OCI-LY1 (cell line): Measurements from ENCODE around the gene MBTD1.
"Not testable (repeated sequence)": the region's sequence is repeated elsewhere in the genome, so short reads cannot be mapped to it uniquely, and the experiment has no call there.

Source experiments
- H2AFZ ChIP-seq: fragments of 200-600 bp; sonication (generic), shearing (Covaris generic); 2 replicates; pipeline ENCODE4 v1.6.0; 2014; ENCODE audit warnings: antibody characterized with exemption, mild to moderate bottlenecking, low read length
- H3F3A ChIP-seq: fragments of 200-600 bp; sonication (generic), shearing (Covaris generic); 2 replicates; pipeline ENCODE4 v1.6.0; 2014; ENCODE audit warnings: mild to moderate bottlenecking, antibody characterized with exemption, low read length, moderate library complexity; ENCODE audit not compliant: insufficient read depth
- H3K27ac ChIP-seq: fragments of 200-600 bp; sonication (generic); 2 replicates; pipeline ENCODE4 v1.5.1; 2014; ENCODE audit warnings: low read length, mixed run types, mild to moderate bottlenecking, low read depth; ENCODE audit not compliant: poor library complexity, severe bottlenecking
- H3K27me3 ChIP-seq: fragments of 200-600 bp; sonication (generic); 2 replicates; pipeline ENCODE4 v1.6.0; 2014; ENCODE audit warnings: antibody characterized with exemption, mild to moderate bottlenecking, low read length, moderate library complexity; ENCODE audit not compliant: insufficient read depth
- H3K36me3 ChIP-seq: fragments of 200-600 bp; sonication (generic); 2 replicates; pipeline ENCODE4 v1.6.1; 2014; ENCODE audit warnings: mild to moderate bottlenecking, antibody characterized with exemption, low read length, moderate library complexity, mixed read lengths; ENCODE audit not compliant: insufficient read depth
- H3K4me1 ChIP-seq: fragments of 200-600 bp; sonication (generic); 2 replicates; pipeline ENCODE4 v1.5.1; 2014; ENCODE audit warnings: mild to moderate bottlenecking, low read length, moderate library complexity; ENCODE audit not compliant: insufficient read depth, severe bottlenecking
- H3K4me2 ChIP-seq: fragments of 200-600 bp; sonication (generic), shearing (Covaris generic); 2 replicates; pipeline ENCODE4 v1.6.1; 2014; ENCODE audit warnings: low read length
- H3K4me3 ChIP-seq: fragments of 200-600 bp; sonication (generic); 2 replicates; pipeline ENCODE4 v1.5.1; 2014; ENCODE audit warnings: low read length, low read depth, mild to moderate bottlenecking, mixed read lengths; ENCODE audit not compliant: poor library complexity, severe bottlenecking
- H3K79me2 ChIP-seq: fragments of 200-600 bp; shearing (Covaris generic); 2 replicates; pipeline ENCODE4 v1.6.1; 2016; ENCODE audit warnings: mixed run types, low read length, mixed read lengths; ENCODE audit not compliant: insufficient read depth
- H3K9ac ChIP-seq: fragments of 200-600 bp; sonication (generic), shearing (Covaris generic); 2 replicates; pipeline ENCODE4 v1.6.1; 2014; ENCODE audit warnings: mild to moderate bottlenecking, low read length, mixed read lengths
- H3K9me2 ChIP-seq: fragments of 200-600 bp; sonication (generic), shearing (Covaris generic); 2 replicates; pipeline ENCODE4 v1.6.1; 2014; ENCODE audit warnings: low read depth, mild to moderate bottlenecking, low read length, mixed read lengths
- H3K9me3 ChIP-seq: fragments of 200-600 bp; shearing (Covaris generic); 2 replicates; pipeline ENCODE4 v1.6.1; 2014; ENCODE audit warnings: low read length, mixed read lengths
- H4K20me1 ChIP-seq: fragments of 200-600 bp; sonication (generic), shearing (Covaris generic); 2 replicates; pipeline ENCODE4 v1.6.0; 2016; ENCODE audit warnings: mild to moderate bottlenecking, low read length; ENCODE audit not compliant: insufficient read depth
- CTCF ChIP-seq: fragments of 200-600 bp; sonication (generic), shearing (Covaris generic); IDR thresholded peaks from 2 replicates; pipeline ENCODE4 v1.5.1; 2017; ENCODE audit warnings: mild to moderate bottlenecking, antibody characterized with exemption, low read length, moderate library complexity, mixed read lengths
- EZH2 ChIP-seq: fragments of 200-600 bp; sonication (generic), shearing (Covaris generic); IDR thresholded peaks from 2 replicates; pipeline ENCODE4 v1.8.0; 2017; ENCODE audit warnings: borderline replicate concordance, mixed run types, mild to moderate bottlenecking, antibody characterized with exemption, low read length, moderate library complexity, mixed read lengths

The MBTD1 gene

GRCh38 chr17:51270636-51271035 is 10.8 kb upstream of the MBTD1 start:
- Histone ChIP-seq H3F3A (no peaks in the 10 kb centered on the region; the same call in 1 of the 2 replicates), H3K4me3 (no peak overlapping the region), H3K79me2 (no peaks in the 10 kb centered on the region), H3K9me3 (no peaks in the 10 kb centered on the region), H3K9ac (no peak overlapping the region), H3K9me2 (no peaks in the 10 kb centered on the region), H3K4me1 (no peaks in the 10 kb centered on the region), H4K20me1 (no peaks in the 10 kb centered on the region), H3K4me2 (no peak overlapping the region), H3K36me3 (peaks cover 94% of the 10 kb centered on the region), H3K27me3 (no peaks in the 10 kb centered on the region), H2AFZ (no peak overlapping the region), H3K27ac (no peak overlapping the region)
- TF ChIP-seq EZH2, result no peak
- no peak for TF ChIP-seq CTCF

DNA sequence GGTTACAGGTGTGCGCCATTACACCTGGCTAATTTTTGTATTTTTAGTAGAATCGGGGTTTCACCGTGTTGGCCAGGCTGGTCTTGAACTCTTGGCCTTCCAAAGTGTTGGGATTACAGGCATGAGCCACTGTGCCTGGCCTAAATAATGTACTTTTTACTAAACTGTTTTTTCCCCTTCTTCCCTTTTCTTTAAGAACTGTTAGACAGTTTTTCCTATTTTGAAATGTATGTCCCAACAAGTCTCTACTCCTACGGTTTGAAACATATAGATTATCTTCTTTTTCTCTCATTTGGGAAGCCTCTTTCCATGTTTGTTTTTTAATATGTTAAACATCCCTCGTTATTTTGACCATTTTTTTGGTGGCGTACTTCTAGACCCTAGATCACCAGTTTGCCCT is 10.1 kb upstream of the MBTD1 start:
- H3K36me3 ChIP-seq, result peaks cover 92% of the 10 kb centered on the region
- no peaks in the 10 kb centered on the region for H3K79me2 ChIP-seq
- TF ChIP-seq CTCF (no peak), EZH2 (no peak)

DNA sequence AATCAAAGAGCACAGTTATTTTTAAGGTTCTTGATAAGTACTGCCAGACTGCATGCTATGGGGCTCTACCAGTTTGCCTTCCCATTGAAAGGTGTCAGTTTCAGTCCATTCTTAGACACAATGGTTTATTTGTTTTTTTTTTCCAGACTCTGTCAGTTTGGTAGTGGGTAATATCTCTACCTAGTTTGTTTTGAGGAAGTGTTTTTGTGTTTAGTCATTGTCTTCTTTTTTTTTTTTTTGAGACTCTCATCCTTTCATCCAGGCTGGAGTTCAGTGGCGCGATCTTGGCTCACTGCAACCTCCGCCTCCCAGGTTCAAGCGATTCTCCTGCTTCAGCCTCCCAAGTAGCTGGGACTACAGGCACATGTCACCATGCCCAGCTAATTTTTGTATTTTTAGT is 4.6 kb upstream of the MBTD1 start:
- not testable (repeated sequence) for H3K4me3 ChIP-seq, H3K27ac ChIP-seq, H3K9me2 ChIP-seq, H3K9me3 ChIP-seq, H2AFZ ChIP-seq, H3F3A ChIP-seq, H4K20me1 ChIP-seq, H3K9ac ChIP-seq, H3K27me3 ChIP-seq, H3K4me2 ChIP-seq
- H3K79me2 ChIP-seq, result peaks cover 35% of the 10 kb centered on the region
- peaks cover 67% of the 10 kb centered on the region for H3K36me3 ChIP-seq
- H3K4me1 ChIP-seq, result peaks cover 25% of the 10 kb centered on the region

More for the DNA sequence above, 10.1 kb upstream of the MBTD1 start:
- Histone ChIP-seq H3K9ac (no peak overlapping the region), H3K4me1 (no peaks in the 10 kb centered on the region), H3K9me2 (no peaks in the 10 kb centered on the region), H3K4me2 (no peak overlapping the region), H3K27ac (no peak overlapping the region), H4K20me1 (no peaks in the 10 kb centered on the region), H3K4me3 (no peak overlapping the region), H3K27me3 (no peaks in the 10 kb centered on the region), H3K9me3 (no peaks in the 10 kb centered on the region), H2AFZ (no peak overlapping the region), H3F3A (no peaks in the 10 kb centered on the region)

- Histone ChIP-seq H3K4me1 (peaks cover 37% of the 10 kb centered on the region), H3F3A (no peaks in the 10 kb centered on the region), H3K4me2 (peak overlapping the region; percentile 26; the same call in 1 of the 2 replicates), H3K27ac (no peak overlapping the region), H3K9ac (no peak overlapping the region), H2AFZ (no peak overlapping the region), H3K79me2 (peaks cover 50% of the 10 kb centered on the region), H3K36me3 (peaks cover 53% of the 10 kb centered on the region), H3K9me3 (no peaks in the 10 kb centered on the region), H4K20me1 (no peaks in the 10 kb centered on the region), H3K27me3 (no peaks in the 10 kb centered on the region), H3K9me2 (no peaks in the 10 kb centered on the region), H3K4me3 (no peak overlapping the region)
- TF ChIP-seq EZH2 (no peak), CTCF (no peak)
These were observed 3.2 kb upstream of the MBTD1 start for GRCh38 chr17:51263006-51263405.
